Hematopoietic multipotent progenitor cell treated with erythropoietin and hydrocortisone succinate and interleukin-3 and kit ligand, for 8 days (in vitro differentiated cells): Measurements from ENCODE around the gene WTAP.
"Not testable (repeated sequence)": the region's sequence is repeated elsewhere in the genome, so short reads cannot be mapped to it uniquely, and the experiment has no call there.

Experiments used
- DNase-seq: peaks from one replicate; pipeline ENCODE4 v3.0.0-alpha.2; 2015

The WTAP gene

GRCh38 chr6:159729598-159730331, 2.5 kb downstream of the WTAP start:
- DNase-seq = no peak

- DNase-seq = no peak
These were observed 3.0 kb downstream of the WTAP start for GRCh38 chr6:159730332-159730676.

GRCh38 chr6:159732550-159732949, 5.2 kb downstream of the WTAP start:
- not testable (repeated sequence) for DNase-seq

- not testable (repeated sequence) for DNase-seq
These were observed 6.1 kb downstream of the WTAP start for GRCh38 chr6:159733395-159733794.

GRCh38 chr6:159736908-159737307, 9.6 kb downstream of the WTAP start:
- DNase-seq = no peak

- DNase-seq = no peak
These were observed 12.0 kb downstream of the WTAP start for GRCh38 chr6:159739341-159739740.

- no peak for DNase-seq
These were observed 14.9 kb downstream of the WTAP start for GRCh38 chr6:159742165-159742564.

- DNase-seq = no peak
These were observed 17.8 kb downstream of the WTAP start for GRCh38 chr6:159745081-159745480.

GRCh38 chr6:159746759-159747158, 19.5 kb downstream of the WTAP start:
- DNase-seq = no peak

GRCh38 chr6:159748127-159748526, 20.8 kb downstream of the WTAP start:
- not testable (repeated sequence) for DNase-seq

GRCh38 chr6:159751448-159751847, 24.1 kb downstream of the WTAP start:
- no peak for DNase-seq

- no peak for DNase-seq
These were observed 26.0 kb downstream of the WTAP start for GRCh38 chr6:159753081-159753872.

GRCh38 chr6:159754401-159754800, 27.1 kb downstream of the WTAP start:
- DNase-seq = no peak

GRCh38 chr6:159754959-159755914, 27.9 kb downstream of the WTAP start:
- DNase-seq = no peak

- no peak for DNase-seq
These were observed 29.2 kb downstream of the WTAP start for GRCh38 chr6:159756508-159756907.

- DNase-seq = no peak
These were observed 31.0 kb downstream of the WTAP start for GRCh38 chr6:159758031-159759001.

- DNase-seq = no peak
These were observed 32.3 kb downstream of the WTAP start for GRCh38 chr6:159759645-159760044.

- no peak for DNase-seq
These were observed 33.3 kb downstream of the WTAP start for GRCh38 chr6:159760602-159761057.

- DNase-seq = no peak
These were observed 34.0 kb downstream of the WTAP start for GRCh38 chr6:159761129-159761872.

- peak; percentile 98 for DNase-seq
These were observed 34.8 kb downstream of the WTAP start, which contains the start of gene ACAT2 for GRCh38 chr6:159761873-159762680. ACAT2 (plus strand) TSS chr6:159762045; CDS start chr6:159762088, 43 bp downstream.
